Stimulated activated CD8-positive, alpha-beta memory T cell treated with anti-CD3 and anti-CD28 coated beads, Interleukin-15, amount 100 ng/mL, for 48 hours (primary cell): Measurements from ENCODE around the gene RNPEP.
"Not testable (repeated sequence)": the region's sequence is repeated elsewhere in the genome, so short reads cannot be mapped to it uniquely, and the experiment has no call there.

Source experiments
- DNase-seq, 2 donors: peaks; one replicate each; pipeline ENCODE4 v3.0.0-alpha.2; 2020; ENCODE audit warnings: low read depth in 2 of 2

Gene RNPEP

DNA sequence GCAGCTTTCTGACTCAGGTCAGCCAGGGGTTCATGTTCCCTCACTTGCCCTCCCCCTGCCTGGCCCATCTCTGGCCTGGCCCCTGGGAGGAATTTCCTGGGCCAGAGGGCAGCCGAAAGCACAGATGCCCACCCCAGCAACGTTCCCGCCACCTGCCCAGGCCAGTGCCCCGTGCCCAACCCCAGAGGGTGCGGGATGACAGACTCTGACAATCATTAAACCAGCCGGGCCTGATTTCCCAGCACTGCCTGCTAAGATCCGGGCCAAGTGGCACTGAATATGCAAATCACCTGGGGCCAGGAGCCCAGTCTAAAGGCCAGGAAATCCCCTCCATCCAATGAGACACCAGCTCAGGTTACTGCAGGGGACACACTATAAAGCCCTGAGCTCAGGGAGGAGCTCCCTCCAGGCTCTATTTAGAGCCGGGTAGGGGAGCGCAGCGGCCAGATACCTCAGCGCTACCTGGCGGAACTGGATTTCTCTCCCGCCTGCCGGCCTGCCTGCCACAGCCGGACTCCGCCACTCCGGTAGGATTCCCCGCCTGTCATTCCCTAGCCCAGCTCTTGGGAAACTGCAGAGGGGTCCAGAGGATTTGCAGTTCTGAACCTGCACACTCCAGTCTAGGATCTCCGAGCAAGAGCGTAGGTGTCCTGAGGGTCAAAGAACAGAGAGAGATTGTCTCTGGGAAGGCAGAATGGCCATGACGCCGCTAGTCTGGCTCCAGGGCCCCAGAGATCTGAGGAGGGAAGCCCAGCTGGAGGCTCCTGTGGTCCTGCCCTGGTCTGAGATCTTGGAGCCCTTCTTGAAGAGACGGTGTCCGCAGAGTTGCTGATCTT lies 27.9 kb downstream of the RNPEP start, which contains the start of gene ELF3:
Gene ELF3 (plus strand): TSS at position 408 of the 836 bp plus-strand sequence. CDS start 550 bp downstream, outside the sequence.
- DNase-seq, result no peak

DNA sequence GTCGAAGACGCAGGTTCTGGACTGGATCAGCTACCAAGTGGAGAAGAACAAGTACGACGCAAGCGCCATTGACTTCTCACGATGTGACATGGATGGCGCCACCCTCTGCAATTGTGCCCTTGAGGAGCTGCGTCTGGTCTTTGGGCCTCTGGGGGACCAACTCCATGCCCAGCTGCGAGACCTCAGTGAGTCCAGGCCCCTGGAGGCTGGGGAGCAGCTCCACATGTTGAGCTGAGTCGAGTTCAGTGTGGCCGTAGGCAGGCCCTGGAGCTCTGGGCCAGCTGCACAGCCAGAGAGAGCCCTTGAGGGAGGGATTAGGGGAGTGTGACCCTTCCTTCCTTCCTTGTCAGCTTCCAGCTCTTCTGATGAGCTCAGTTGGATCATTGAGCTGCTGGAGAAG lies 29.5 kb downstream of the RNPEP start:
- DNase-seq, result no peak

DNA sequence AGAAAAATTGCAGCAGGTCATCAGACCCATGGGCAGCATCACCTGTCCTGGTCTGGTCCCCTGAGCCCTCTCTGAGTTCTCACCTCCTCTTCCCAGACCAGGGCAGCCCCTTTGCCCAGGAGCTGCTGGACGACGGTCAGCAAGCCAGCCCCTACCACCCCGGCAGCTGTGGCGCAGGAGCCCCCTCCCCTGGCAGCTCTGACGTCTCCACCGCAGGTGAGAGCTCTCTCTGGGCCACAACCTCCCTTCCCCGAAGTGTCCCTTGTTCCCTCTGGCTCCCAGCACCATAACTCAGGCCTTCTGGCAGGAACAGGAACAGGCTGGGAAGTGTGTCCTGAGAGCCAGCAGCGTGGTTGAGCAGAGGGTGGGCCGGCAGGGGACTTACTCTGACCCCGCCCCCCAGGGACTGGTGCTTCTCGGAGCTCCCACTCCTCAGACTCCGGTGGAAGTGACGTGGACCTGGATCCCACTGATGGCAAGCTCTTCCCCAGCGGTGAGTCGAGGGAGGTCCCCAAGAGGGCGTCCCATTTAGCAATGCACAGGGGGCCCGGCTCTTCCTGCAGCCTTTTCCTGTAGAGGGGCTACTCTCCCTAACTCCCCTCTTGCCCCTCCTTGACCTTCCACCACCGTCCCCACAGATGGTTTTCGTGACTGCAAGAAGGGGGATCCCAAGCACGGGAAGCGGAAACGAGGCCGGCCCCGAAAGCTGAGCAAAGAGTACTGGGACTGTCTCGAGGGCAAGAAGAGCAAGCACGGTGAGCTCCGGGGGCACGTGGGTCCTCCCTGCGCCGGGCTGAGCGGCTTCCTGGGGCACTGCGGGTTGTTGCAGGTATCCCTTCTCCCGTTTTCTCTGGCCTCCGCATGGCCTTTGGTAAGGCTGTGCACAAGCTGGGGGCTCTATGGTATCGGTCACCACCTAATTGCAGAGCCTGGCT lies 30.4 kb downstream of the RNPEP start:
- no peak for DNase-seq

DNA sequence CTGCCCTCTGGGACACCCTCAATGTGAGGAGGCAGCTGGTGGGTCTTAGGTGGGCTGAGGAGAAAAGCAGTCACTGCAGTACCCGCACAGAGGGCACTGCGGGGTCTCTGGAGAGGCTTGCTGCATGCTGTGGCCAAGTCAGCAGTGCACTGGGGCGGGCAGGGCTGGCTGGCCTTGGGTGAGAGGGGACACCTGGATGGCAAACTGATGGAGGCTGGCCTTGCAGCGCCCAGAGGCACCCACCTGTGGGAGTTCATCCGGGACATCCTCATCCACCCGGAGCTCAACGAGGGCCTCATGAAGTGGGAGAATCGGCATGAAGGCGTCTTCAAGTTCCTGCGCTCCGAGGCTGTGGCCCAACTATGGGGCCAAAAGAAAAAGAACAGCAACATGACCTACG lies 31.2 kb downstream of the RNPEP start:
- DNase-seq, result no peak

DNA sequence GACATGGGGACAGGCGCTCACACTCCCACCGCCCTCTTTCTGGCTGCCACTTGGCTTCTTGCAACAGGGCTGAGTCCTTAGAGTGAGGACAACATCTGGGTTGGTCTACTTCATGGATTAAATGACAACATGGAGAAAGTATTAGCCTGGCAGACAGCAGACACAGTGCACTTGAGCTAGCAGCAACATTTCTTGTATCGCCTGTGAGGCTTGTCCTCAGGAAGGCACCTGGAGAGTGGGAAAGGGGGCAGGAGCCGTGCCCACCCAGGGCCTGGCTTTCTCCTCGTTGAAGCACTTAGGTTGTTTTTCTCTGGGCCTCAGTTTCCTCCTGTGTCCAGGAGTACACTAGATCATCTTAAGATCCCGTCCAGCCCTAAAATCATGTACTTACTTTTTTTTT lies 31.6 kb downstream of the RNPEP start:
- DNase-seq, result no peak

GRCh38 chr1:202014915-202015661 lies 32.6 kb downstream of the RNPEP start:
- DNase-seq, result no peak

GRCh38 chr1:202015662-202015937 lies 33.2 kb downstream of the RNPEP start:
- DNase-seq, result no peak

DNA sequence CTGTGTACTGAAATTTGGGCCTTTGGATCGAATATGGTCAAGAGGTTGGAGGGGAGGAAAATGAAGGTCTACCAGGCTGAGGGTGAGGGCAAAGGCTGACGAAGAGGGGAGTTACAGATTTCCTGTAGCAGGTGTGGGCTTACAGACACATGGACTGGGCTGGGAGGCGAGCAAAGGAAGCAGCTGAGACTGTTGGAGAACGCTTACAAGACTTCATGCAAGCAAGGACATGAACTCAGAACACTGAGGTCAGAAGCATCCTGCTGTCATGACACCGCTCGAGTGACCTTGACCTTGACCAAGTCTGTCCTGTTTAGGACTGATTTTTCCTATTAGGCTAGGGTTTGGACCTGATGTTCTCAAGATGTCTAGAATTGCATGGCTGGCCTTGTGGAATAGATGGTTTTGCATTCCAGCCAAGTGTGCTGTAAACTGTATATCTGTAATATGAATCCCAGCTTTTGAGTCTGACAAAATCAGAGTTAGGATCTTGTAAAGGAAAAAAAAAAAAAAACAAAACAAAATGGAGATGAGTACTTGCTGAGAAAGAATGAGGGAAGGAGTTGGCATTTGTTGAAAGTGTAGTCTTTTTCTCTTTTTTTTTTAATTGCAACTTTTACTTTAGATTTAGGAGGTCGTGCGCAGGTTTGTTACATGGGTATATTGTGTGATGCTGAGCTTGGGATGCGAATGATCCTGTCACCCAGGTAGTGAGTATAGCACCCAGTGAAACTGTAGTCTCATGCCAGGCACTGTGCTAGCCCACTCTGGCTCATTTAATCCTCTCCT lies 33.8 kb downstream of the RNPEP start:
- DNase-seq, result no peak

DNA sequence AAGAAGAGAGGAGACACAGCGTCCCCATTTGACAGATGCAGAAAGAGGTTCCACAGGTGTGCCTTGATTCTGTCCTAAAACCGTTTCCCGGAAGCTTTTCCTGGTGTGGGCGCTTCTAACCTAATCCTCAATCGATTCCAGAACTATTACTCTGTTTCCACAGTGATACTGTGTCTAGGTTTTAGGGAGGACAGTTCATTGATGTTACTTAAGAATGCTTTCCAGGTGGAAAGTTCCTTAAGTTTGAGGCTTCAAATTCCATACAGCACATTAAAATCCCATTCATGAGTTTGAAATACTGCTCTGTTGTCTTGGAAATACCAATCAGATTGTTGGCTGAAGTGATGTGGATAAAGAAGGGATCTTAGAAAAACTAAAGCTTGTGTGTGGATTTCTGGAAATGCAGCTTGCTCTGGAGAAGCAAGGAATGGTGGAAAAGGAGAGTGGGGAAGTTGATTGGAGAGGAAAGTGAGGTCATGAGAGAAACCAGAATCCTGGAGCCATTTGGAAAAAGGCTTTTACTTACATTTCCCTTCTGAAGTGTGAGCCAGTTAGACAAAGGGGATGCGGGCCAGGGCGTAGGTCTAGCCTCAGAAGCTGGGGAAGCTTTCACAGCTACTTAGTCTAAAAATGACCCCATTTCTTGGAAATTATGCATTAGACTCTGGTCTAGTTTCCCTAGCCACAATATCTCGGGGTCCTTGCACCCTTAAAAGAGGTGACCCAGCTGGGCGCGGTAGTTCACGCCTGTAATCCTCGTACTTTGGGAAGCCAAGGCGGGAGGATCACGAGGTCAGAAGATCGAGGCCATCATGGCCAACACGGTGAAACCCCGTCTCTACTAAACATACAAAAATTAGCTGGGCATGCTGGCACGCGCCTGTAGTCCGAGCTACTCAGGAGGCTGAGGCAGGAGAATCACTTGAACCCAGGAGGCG lies 34.6 kb downstream of the RNPEP start:
- DNase-seq, result no peak

DNA sequence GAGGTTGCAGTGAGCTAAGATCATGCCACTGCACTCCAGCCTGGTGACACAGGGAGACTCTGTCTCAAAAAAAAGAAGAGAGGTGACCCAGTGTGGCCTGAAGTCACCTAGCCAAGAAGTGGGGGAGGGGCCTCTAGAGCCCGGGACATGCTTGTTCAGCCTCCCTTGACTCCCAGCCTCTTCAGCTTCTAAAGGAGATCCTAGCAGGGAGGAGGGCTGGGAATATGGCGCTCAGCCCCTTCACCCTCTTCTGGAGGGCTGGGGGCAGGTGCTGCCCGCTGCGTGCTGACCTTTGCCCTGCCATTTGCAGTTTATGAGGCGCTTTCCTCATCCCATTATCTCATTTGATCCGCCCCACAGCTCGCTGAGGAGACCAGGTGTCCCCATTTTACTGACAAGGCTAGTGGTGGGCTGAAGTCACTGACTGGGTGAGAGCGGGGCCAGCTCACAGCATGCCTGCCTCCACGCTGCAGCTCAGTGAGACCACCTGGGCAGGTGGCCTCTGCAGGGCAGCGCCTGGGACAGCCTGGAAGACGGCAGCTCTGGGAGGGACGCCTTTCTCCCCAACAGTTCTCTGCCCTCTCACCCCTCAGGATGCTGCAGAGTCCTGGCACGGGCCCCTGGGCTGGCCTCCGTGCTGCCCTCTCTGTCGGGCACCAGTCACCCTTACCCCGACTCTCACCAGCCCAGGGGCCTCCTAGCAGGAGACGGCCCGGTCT lies 35.5 kb downstream of the RNPEP start:
- DNase-seq, result no peak

GRCh38 chr1:202018468-202019234 lies 36.2 kb downstream of the RNPEP start:
- no peak for DNase-seq

DNA sequence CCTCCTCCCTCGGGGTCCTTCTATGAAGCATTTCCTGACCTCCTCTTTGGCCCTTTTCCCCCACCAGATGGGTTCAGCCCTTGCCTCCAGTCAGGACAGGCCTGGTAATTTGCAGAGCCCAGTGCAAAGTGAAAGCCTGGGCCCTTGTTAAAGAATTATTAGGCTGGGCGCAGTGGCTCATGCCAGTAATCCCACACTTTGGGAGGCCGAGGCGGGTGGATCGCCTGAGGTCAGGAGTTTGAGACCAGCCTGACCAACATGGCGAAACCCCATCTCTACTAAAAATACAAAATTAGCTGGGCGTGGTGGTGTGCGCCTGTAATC lies 36.7 kb downstream of the RNPEP start:
- not testable (repeated sequence) for DNase-seq

GRCh38 chr1:202023001-202023433 lies 40.6 kb downstream of the RNPEP start:
- DNase-seq, result no peak

- DNase-seq, result no peak
These were observed 46.8 kb downstream of the RNPEP start for GRCh38 chr1:202029171-202029665.

GRCh38 chr1:202029727-202030126 lies 47.3 kb downstream of the RNPEP start:
- DNase-seq, result no peak

GRCh38 chr1:202031796-202032195 lies 49.3 kb downstream of the RNPEP start:
- no peak for DNase-seq

- DNase-seq, result no peak
These were observed 51.8 kb downstream of the RNPEP start for GRCh38 chr1:202034149-202034682.

GRCh38 chr1:202034683-202035462 lies 52.4 kb downstream of the RNPEP start:
- no peak for DNase-seq
